Measurements from ENCODE around the gene PTPRG. TPM values are rescaled to one million over a fixed set of nuclear protein-coding genes. Genes with fewer than 3 reads are reported as not detected.

Gene PTPRG
- total and polyA plus RNA-seq, 10 of the 15 experiments (the other 5 are each of a cell fraction or from before 2014, with no cell fraction given) = 0.29 to 20.7 (median 1.4) TPM

DNA sequence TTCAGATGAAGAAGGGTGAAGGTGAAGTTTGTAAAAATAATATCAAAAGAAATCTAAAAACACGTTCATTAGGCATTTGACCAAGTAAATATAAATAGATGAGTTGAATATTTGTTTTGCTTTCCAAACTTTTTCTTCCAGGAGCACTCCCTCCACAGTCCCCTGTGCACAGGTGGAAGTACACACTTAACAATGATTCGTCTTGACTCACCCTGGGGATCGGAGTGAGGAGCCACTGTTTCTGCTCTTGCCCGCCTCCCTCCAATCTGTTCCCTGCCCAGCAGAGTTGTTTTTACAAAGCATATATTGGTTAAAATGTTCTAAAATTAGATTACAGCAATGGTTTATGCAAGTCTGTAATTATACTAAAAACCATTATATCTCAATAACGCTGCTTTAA lies 175.1 kb downstream of the PTPRG start:
- Histone ChIP-seq H4K20me1 (ENCODE audit: control insufficient read depth, insufficient read depth) (no peaks in the 10 kb centered on the region), H2AFZ (ENCODE audit: control insufficient read depth, low read depth, low read length) (no peak overlapping the region), H3K4me3 (no peak overlapping the region), H3K4me2 (ENCODE audit: control insufficient read depth, insufficient read depth) (no peak overlapping the region), H3K36me3 (ENCODE audit: control insufficient read depth in 2 of 2, insufficient read depth in 2 of 2, low read length in 1 of 2) (no peaks in the 10 kb centered on the region), H3K4me1 (ENCODE audit: control insufficient read depth, insufficient read depth, low read length) (no peaks in the 10 kb centered on the region), H3K9ac (ENCODE audit: control insufficient read depth, insufficient read depth, low read length) (no peak overlapping the region), H3K27ac (ENCODE audit: control insufficient read depth, insufficient read depth) (no peak overlapping the region), H3K79me2 (ENCODE audit: control insufficient read depth, insufficient read depth, low read length) (no peaks in the 10 kb centered on the region), H3K27me3 (replicated peaks in 1 of 2; ENCODE audit: control insufficient read depth in 2 of 2, insufficient read depth in 2 of 2, low read length in 1 of 2) (no peaks in the 10 kb centered on the region), H3K9me3 (replicated peaks; ENCODE audit: control insufficient read depth, insufficient read depth, low read length) (no peaks in the 10 kb centered on the region)
- DNase-seq (ENCODE audit: low read depth, low spot score) = no peak
- ChIA-PET CTCF (interaction anchor here (1.0 kb wide), 1 partner anchor 20 kb away, joined by 3 read pairs; no protein-coding TSS in a partner anchor), POLR2A (interaction anchor here (1.0 to 1.1 kb wide), 2 partner anchors 7 to 11 kb away, joined by 3 to 4 read pairs; no protein-coding TSS in a partner anchor), RAD21 (ENCODE audit: unreplicated experiment) (interaction anchor here (0.9 to 1.0 kb wide), 2 partner anchors 37 to 48 kb away, joined by 3 to 4 read pairs; no protein-coding TSS in a partner anchor), SMC1A (ENCODE audit: uncharacterized antibody, unreplicated experiment) (interaction anchor here (1.0 to 4.3 kb wide), 2 partner anchors 8 to 166 kb away, joined by 3 to 22 read pairs; no protein-coding TSS in a partner anchor)
- in situ Hi-C loops (cut with MboI) (no loop called here), intact Hi-C loops (cut with micrococcal nuclease; ENCODE audit: unreplicated experiment) (no loop called here)
- no peak for ATAC-seq
- no TSS peak for BruUV-seq (replicated peaks)
- no peak for FAIRE-seq
- 54% methylated on average over 5 of the region's 5 CpGs for WGBS (ENCODE audit: insufficient coverage, insufficient replicate concordance, low lambda C conversion rate, missing lambda C conversion rate)
- no peak for TF ChIP-seq CHD1 (IDR thresholded peaks at IDR 0.05; ENCODE audit: low read depth, low read length)
- no peak for TF ChIP-seq NFYA (IDR thresholded peaks at IDR 0.05; ENCODE audit: borderline replicate concordance, low read depth, low read length)
- no peak for TF ChIP-seq ZSCAN29 (IDR thresholded peaks at IDR 0.05)
- no peak for TF ChIP-seq POU2F2 (IDR thresholded peaks at IDR 0.05; ENCODE audit: borderline replicate concordance, low read depth, low read length)
- TF ChIP-seq MTA3 (IDR thresholded peaks at IDR 0.05; ENCODE audit: borderline replicate concordance, low read length) = no peak
- no peak for TF ChIP-seq STAT1 (conservative IDR thresholded peaks at IDR 0.05)
- TF ChIP-seq, protein P1, sequence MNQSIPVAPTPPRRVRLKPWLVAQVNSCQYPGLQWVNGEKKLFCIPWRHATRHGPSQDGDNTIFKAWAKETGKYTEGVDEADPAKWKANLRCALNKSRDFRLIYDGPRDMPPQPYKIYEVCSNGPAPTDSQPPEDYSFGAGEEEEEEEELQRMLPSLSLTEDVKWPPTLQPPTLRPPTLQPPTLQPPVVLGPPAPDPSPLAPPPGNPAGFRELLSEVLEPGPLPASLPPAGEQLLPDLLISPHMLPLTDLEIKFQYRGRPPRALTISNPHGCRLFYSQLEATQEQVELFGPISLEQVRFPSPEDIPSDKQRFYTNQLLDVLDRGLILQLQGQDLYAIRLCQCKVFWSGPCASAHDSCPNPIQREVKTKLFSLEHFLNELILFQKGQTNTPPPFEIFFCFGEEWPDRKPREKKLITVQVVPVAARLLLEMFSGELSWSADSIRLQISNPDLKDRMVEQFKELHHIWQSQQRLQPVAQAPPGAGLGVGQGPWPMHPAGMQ (IDR thresholded peaks at IDR 0.05; ENCODE audit: borderline replicate concordance) = no peak
- TF ChIP-seq, protein P2, sequence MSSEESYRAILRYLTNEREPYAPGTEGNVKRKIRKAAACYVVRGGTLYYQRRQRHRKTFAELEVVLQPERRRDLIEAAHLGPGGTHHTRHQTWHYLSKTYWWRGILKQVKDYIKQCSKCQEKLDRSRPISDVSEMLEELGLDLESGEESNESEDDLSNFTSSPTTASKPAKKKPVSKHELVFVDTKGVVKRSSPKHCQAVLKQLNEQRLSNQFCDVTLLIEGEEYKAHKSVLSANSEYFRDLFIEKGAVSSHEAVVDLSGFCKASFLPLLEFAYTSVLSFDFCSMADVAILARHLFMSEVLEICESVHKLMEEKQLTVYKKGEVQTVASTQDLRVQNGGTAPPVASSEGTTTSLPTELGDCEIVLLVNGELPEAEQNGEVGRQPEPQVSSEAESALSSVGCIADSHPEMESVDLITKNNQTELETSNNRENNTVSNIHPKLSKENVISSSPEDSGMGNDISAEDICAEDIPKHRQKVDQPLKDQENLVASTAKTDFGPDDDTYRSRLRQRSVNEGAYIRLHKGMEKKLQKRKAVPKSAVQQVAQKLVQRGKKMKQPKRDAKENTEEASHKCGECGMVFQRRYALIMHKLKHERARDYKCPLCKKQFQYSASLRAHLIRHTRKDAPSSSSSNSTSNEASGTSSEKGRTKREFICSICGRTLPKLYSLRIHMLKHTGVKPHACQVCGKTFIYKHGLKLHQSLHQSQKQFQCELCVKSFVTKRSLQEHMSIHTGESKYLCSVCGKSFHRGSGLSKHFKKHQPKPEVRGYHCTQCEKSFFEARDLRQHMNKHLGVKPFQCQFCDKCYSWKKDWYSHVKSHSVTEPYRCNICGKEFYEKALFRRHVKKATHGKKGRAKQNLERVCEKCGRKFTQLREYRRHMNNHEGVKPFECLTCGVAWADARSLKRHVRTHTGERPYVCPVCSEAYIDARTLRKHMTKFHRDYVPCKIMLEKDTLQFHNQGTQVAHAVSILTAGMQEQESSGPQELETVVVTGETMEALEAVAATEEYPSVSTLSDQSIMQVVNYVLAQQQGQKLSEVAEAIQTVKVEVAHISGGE (CRISPR knock-in tag; IDR thresholded peaks at IDR 0.05) = no peak
- TF ChIP-seq NR2C2 (IDR thresholded peaks at IDR 0.05; ENCODE audit: borderline replicate concordance, control insufficient read depth, insufficient read length, low read depth) = no peak
